ENCODE results near the gene POLR3C. TPM values are rescaled to one million over a fixed set of nuclear protein-coding genes. Genes with fewer than 3 reads are reported as not detected.
A peak's percentile ranks its signal among the peaks of the same experiment; 100 is the strongest.
"Not testable (repeated sequence)": the region's sequence is repeated elsewhere in the genome, so short reads cannot be mapped to it uniquely, and the experiment has no call there.

The POLR3C gene
- 22.4 TPM for total RNA-seq

GRCh38 chr1:145823565-145824498 is at the start of gene POLR3C, which contains the start of gene RNF115:
Gene POLR3C (plus strand): TSS chr1:145824200. CDS start chr1:145825777, 1,577 bp downstream.
Gene RNF115 (minus strand): TSS chr1:145824095. CDS start chr1:145823873, 222 bp downstream.
- DNase-seq (ENCODE audit: low spot score): peak; percentile 92

GRCh38 chr1:145777357-145778145 is 46.4 kb upstream of the POLR3C start:
- no peak for DNase-seq (ENCODE audit: low spot score)

- no peak for DNase-seq (ENCODE audit: low spot score)
Measured at GRCh38 chr1:145778146-145778540, 45.9 kb upstream of the POLR3C start.

- no peak for DNase-seq (ENCODE audit: low spot score)
Measured at GRCh38 chr1:145782272-145783099, 41.5 kb upstream of the POLR3C start.

- DNase-seq (ENCODE audit: low spot score): no peak
Measured at GRCh38 chr1:145784409-145784808, 39.6 kb upstream of the POLR3C start.

GRCh38 chr1:145785547-145785946 is 38.5 kb upstream of the POLR3C start:
- no peak for DNase-seq (ENCODE audit: low spot score)

GRCh38 chr1:145786271-145786670 is 37.7 kb upstream of the POLR3C start:
- no peak for DNase-seq (ENCODE audit: low spot score)

GRCh38 chr1:145788580-145788979 is 35.4 kb upstream of the POLR3C start:
- DNase-seq (ENCODE audit: low spot score): no peak

GRCh38 chr1:145791860-145792259 is 32.1 kb upstream of the POLR3C start:
- DNase-seq (ENCODE audit: low spot score): not testable (repeated sequence)

GRCh38 chr1:145792484-145792883 is 31.5 kb upstream of the POLR3C start:
- DNase-seq (ENCODE audit: low spot score): no peak

- DNase-seq (ENCODE audit: low spot score): no peak
Measured at GRCh38 chr1:145795257-145795881, 28.6 kb upstream of the POLR3C start.

GRCh38 chr1:145796753-145797152 is 27.2 kb upstream of the POLR3C start:
- no peak for DNase-seq (ENCODE audit: low spot score)

GRCh38 chr1:145799806-145800205 is 24.2 kb upstream of the POLR3C start:
- DNase-seq (ENCODE audit: low spot score): no peak

- DNase-seq (ENCODE audit: low spot score): no peak
Measured at GRCh38 chr1:145804235-145805045, 19.6 kb upstream of the POLR3C start.

- DNase-seq (ENCODE audit: low spot score): no peak
Measured at GRCh38 chr1:145805057-145805456, 18.9 kb upstream of the POLR3C start.

- no peak for DNase-seq (ENCODE audit: low spot score)
Measured at GRCh38 chr1:145806408-145806807, 17.6 kb upstream of the POLR3C start.

- DNase-seq (ENCODE audit: low spot score): no peak
Measured at GRCh38 chr1:145806844-145807243, 17.2 kb upstream of the POLR3C start.

GRCh38 chr1:145812977-145813810 is 10.8 kb upstream of the POLR3C start:
- not testable (repeated sequence) for DNase-seq (ENCODE audit: low spot score)

GRCh38 chr1:145818095-145818494 is 5.9 kb upstream of the POLR3C start:
- DNase-seq (ENCODE audit: low spot score): not testable (repeated sequence)

All from mucosa of gallbladder (tissue), 1 donor.